Gastrocnemius medialis (tissue), 4 donors: ENCODE measurements around the gene MAST4. TPM values are rescaled to one million over a fixed set of nuclear protein-coding genes. Genes with fewer than 3 reads are reported as not detected.

Experiments
- ATAC-seq, 2 donors: fragments of 150-250 bp; one replicate each; pipeline ENCODE4 v1.9.1; 2016
- DNase-seq, 2 donors: peaks; one replicate each; pipeline ENCODE4 v3.0.0-alpha.2; 2019
- H3K27ac ChIP-seq, 4 donors: fragments of 200-600 bp; sonication (generic); 1 replicate in 1 of 4; 2 replicates in 3 of 4; pipeline ENCODE4 v1.5.1; 2016 to 2018; ENCODE audit warnings: mild to moderate bottlenecking in 2 of 4, moderate library complexity in 1 of 4
- H3K27me3 ChIP-seq, 3 donors: fragments of 200-600 bp; sonication (generic) in 2 of 3; 1 replicate in 1 of 3; 2 replicates in 2 of 3; pipeline versions ENCODE4 v1.5.1 to v1.6.0; 2016 to 2019; ENCODE audit warnings: mild to moderate bottlenecking in 1 of 3, moderate library complexity in 1 of 3
- H3K36me3 ChIP-seq, 2 donors: fragments of 200-600 bp; sonication (generic) in 1 of 2; one replicate each; pipeline ENCODE4 v1.5.1; 2017 to 2018
- H3K4me1 ChIP-seq, 2 donors: fragments of 200-600 bp; sonication (generic) in 1 of 2; one replicate each; pipeline ENCODE4 v1.5.1; 2016 to 2017; ENCODE audit warnings: mild to moderate bottlenecking in 2 of 2
- H3K4me3 ChIP-seq, 4 donors: fragments of 200-600 bp; sonication (generic) in 3 of 4; 1 replicate in 1 of 4; 2 replicates in 3 of 4; pipeline ENCODE4 v1.5.1; 2016 to 2019; ENCODE audit warnings: mild to moderate bottlenecking in 2 of 4
- H3K9me3 ChIP-seq, 3 donors: fragments of 200-600 bp; sonication (generic) in 2 of 3; 1 replicate in 1 of 3; 2 replicates in 2 of 3; pipeline ENCODE4 v1.5.1; 2016 to 2019
- POLR2A ChIP-seq, 2 donors: fragments of 450-650 bp; IDR thresholded peaks; one replicate each; pipeline ENCODE4 v1.6.1; 2017; ENCODE audit warnings: antibody characterized with exemption in 2 of 2, mild to moderate bottlenecking in 2 of 2, moderate library complexity in 2 of 2
- in situ Hi-C, 4 donors: fragments of 200-750 bp; cut with MboI; loops; one replicate each; pipeline versions ENCODE4 v1.15.0 to v1.8.0; 2017; ENCODE audit warnings: low sequenced_read_pairs in 4 of 4
- intact Hi-C: fragments of 100-400 bp; cut with DNase I; formaldehyde crosslinking; loops from one replicate; pipeline ENCODE4 v1.15.1; 2023; ENCODE audit warnings: low total_unique reads
- total RNA-seq, 4 donors: library from RNA; depleted of rRNA; stranded (reverse); fragments of >200 nt; gene quantifications; one replicate each; pipeline versions ENCODE4 v1.1.0 to v1.2.3, GENCODE V29; 2016
- TF ChIP-seq, protein P1 (sequence below), 5 experiments: fragments of 450-650 bp in 3 of 5; fragments of 200-600 bp in 2 of 5; sonication (generic) in 2 of 5; IDR thresholded peaks in 4 of 5; conservative IDR thresholded peaks in 1 of 5; 1 replicate in 4 of 5; 2 replicates in 1 of 5; pipeline ENCODE4 v1.5.1; 2016 to 2019; ENCODE audit warnings: antibody characterized with exemption in 5 of 5, mild to moderate bottlenecking in 3 of 5, moderate library complexity in 3 of 5

MAST4 gene
- total RNA-seq, 4 donors from 2014 or later: 24.1 to 42.0 (median 38.5) TPM

DNA sequence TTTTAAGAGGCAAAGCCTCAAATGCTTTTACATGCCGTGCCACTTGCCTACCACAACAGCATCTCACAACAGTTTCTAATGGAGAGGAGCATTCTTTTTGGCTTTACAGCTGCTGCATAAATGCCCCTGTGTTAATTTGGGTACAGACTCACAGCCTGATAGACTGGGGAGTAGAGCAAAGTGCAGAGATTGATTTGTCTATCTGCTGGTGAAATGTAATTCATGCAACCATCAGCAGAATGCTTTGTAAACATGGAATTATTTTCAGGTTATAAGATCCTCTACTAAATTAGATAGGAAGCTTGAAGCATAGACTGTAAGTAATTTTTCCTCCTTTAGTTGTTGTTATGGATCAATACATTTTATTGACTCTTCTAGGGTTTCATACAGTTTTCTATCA is 430.1 kb downstream of the MAST4 start:
- no peak for ATAC-seq
- peaks cover 26 to 39% of the 10 kb centered on the region in 2 donors for H3K4me1 ChIP-seq
- no peak for DNase-seq

DNA sequence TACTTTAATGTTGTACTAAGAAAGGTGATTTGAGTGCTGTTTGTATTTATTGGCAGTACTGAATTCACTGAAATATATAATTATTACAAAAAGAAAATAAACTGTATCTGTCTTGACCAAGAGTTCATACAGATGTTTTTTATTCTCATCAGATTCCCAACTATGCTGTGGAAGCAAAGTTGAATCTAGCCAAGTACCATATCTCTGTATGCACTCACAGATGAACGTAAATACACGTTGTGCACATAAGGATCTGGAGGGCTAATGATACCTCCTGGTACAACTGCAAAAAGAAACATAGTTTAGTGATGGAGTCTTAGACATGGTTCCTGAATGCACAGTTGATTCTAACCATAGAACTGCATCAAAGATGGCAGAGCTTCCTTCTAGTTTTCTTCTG is 431.0 kb downstream of the MAST4 start:
- intact Hi-C loops (no loop called here), in situ Hi-C loops (no loop called here)
- H3K4me3 ChIP-seq: no peak overlapping the region
- peaks cover 32 to 39% of the 10 kb centered on the region in 2 donors for H3K4me1 ChIP-seq
- no peak overlapping the region for H3K27ac ChIP-seq
- no peak for TF ChIP-seq POLR2A (IDR thresholded peaks at IDR 0.05)
- TF ChIP-seq, protein P1, sequence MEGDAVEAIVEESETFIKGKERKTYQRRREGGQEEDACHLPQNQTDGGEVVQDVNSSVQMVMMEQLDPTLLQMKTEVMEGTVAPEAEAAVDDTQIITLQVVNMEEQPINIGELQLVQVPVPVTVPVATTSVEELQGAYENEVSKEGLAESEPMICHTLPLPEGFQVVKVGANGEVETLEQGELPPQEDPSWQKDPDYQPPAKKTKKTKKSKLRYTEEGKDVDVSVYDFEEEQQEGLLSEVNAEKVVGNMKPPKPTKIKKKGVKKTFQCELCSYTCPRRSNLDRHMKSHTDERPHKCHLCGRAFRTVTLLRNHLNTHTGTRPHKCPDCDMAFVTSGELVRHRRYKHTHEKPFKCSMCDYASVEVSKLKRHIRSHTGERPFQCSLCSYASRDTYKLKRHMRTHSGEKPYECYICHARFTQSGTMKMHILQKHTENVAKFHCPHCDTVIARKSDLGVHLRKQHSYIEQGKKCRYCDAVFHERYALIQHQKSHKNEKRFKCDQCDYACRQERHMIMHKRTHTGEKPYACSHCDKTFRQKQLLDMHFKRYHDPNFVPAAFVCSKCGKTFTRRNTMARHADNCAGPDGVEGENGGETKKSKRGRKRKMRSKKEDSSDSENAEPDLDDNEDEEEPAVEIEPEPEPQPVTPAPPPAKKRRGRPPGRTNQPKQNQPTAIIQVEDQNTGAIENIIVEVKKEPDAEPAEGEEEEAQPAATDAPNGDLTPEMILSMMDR (IDR thresholded peaks at IDR 0.05 in 4 of 5, conservative IDR thresholded peaks at IDR 0.05 in 1 of 5): no peak
- H3K9me3 ChIP-seq: no peaks in the 10 kb centered on the region
- H3K36me3 ChIP-seq: no peaks in the 10 kb centered on the region
- no peaks in the 10 kb centered on the region for H3K27me3 ChIP-seq
- DNase-seq (no peak), ATAC-seq (no peak)

More for the DNA sequence above, 430.1 kb downstream of the MAST4 start:
- H3K9me3 ChIP-seq: no peaks in the 10 kb centered on the region
- no peak overlapping the region for H3K4me3 ChIP-seq
- H3K36me3 ChIP-seq: no peaks in the 10 kb centered on the region
- in situ Hi-C loops (no loop called here), intact Hi-C loops (no loop called here)
- no peak overlapping the region for H3K27ac ChIP-seq
- H3K27me3 ChIP-seq: no peaks in the 10 kb centered on the region
- TF ChIP-seq, protein P1 (IDR thresholded peaks at IDR 0.05 in 4 of 5, conservative IDR thresholded peaks at IDR 0.05 in 1 of 5): no peak
- TF ChIP-seq POLR2A (IDR thresholded peaks at IDR 0.05): no peak

DNA sequence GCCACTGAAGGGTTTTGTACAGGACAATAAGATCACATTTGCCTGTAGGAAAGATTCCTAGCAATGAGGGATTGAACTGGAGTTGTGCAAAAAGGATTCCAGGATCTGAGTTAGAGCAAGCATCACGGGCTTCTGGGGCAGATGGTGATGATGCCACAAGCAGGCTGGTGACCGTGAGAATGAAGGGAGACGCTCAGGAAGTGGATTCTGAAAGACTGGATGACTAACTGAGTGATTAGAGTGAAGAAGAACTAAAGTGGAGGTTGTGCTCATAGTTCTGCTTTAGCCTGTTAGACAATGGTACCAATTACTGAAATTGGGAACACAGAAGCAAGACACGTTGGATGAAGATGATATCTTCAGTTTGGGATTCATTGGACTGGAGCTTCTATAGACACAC is 432.2 kb downstream of the MAST4 start:
- intact Hi-C loops: no loop called here
- no peaks in the 10 kb centered on the region for H3K36me3 ChIP-seq
- DNase-seq: no peak
- H3K4me1 ChIP-seq: peaks cover 44 to 50% of the 10 kb centered on the region in 2 donors
- H3K27me3 ChIP-seq: no peaks in the 10 kb centered on the region
- ATAC-seq: no peak
- TF ChIP-seq, protein P1 (IDR thresholded peaks at IDR 0.05 in 4 of 5, conservative IDR thresholded peaks at IDR 0.05 in 1 of 5): no peak
- no peak for TF ChIP-seq POLR2A (IDR thresholded peaks at IDR 0.05)
- no peaks in the 10 kb centered on the region for H3K9me3 ChIP-seq
- in situ Hi-C loops: no loop called here
- H3K27ac ChIP-seq: no peak overlapping the region
- no peak overlapping the region for H3K4me3 ChIP-seq

DNA sequence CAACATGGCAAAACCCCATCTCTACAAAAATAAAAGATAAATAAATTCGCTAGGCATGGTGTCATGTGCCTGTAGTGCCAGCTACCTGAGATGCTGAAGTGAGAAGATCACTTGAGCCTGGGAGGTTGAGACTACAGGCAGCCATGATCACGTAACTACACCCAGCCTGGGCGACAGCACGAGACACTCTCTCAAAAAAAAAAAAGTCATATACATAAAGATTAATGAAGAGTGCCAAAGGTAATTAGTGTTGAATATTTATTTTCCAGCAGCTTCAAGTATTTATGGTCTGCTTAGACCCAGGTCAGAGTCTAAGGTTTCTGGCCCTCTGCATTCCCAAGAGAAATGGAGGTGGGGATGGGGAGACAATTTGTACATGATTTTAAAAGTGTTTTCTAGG is 432.7 kb downstream of the MAST4 start:
- Histone ChIP-seq H3K9me3 (no peaks in the 10 kb centered on the region), H3K27ac (no peak overlapping the region), H3K36me3 (no peaks in the 10 kb centered on the region), H3K4me3 (no peak overlapping the region), H3K4me1 (peaks cover 49 to 56% of the 10 kb centered on the region in 2 donors), H3K27me3 (no peaks in the 10 kb centered on the region)
- no peak for ATAC-seq
- in situ Hi-C loops (no loop called here), intact Hi-C loops (no loop called here)
- TF ChIP-seq POLR2A (IDR thresholded peaks at IDR 0.05): no peak
- TF ChIP-seq, protein P1 (IDR thresholded peaks at IDR 0.05 in 4 of 5, conservative IDR thresholded peaks at IDR 0.05 in 1 of 5): no peak
- DNase-seq: no peak

DNA sequence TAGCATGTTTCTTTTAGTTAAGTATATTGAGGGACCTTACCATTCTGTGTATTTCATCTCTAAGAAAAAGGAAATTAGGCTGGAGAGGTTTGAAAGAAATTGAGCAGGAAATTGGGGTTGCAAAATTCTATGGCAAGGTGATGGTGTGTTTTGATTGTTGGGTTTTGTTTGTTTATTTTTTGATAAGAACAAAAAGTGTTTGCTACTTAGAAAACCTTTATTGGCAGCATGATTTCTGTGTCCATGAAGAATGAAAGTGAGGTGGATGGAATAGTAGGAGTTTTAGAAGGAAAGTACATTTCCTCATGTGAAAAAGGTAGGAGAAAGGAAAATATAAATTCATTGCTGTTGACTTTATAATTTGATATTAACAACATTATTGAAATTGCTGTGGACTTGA is 433.3 kb downstream of the MAST4 start:
- Histone ChIP-seq H3K9me3 (no peaks in the 10 kb centered on the region), H3K36me3 (no peaks in the 10 kb centered on the region), H3K27me3 (no peaks in the 10 kb centered on the region), H3K4me3 (no peak overlapping the region), H3K27ac (no peak overlapping the region), H3K4me1 (peaks cover 55 to 61% of the 10 kb centered on the region in 2 donors)
- ATAC-seq (no peak), DNase-seq (no peak)
- TF ChIP-seq, protein P1 (IDR thresholded peaks at IDR 0.05 in 4 of 5, conservative IDR thresholded peaks at IDR 0.05 in 1 of 5): no peak
- no peak for TF ChIP-seq POLR2A (IDR thresholded peaks at IDR 0.05)
- intact Hi-C loops (no loop called here), in situ Hi-C loops (no loop called here)
